ENCODE measurements around the gene PRSS36. TPM values are rescaled to one million over a fixed set of nuclear protein-coding genes. Genes with fewer than 3 reads are reported as not detected.

PRSS36 gene
- total RNA-seq, 1 experiment from 2014 or later, result 0.23 TPM

DNA sequence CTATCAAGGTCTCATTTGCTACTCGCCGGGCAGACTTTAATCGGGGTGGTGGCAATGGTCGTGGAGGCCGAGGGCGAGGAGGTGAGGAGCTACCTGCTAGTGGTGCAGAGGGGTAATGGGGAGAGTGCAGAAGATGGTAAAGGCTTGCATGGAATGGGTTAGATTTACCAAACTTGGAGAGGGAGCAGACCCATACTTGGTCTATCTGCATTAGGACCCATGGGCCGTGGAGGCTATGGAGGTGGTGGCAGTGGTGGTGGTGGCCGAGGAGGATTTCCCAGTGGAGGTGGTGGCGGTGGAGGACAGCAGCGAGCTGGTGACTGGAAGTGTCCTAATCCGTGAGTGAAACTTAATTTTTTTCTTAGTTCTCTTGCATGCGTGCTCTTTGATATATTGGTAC lies 40.2 kb upstream of the PRSS36 start:
- H3K27ac ChIP-seq (ENCODE audit: low read length), result no peak overlapping the region
- TF ChIP-seq SIN3A (IDR thresholded peaks at IDR 0.05; ENCODE audit: borderline replicate concordance, insufficient read depth, low read depth, low read length) (no peak), TCF7L2 (IDR thresholded peaks at IDR 0.05; ENCODE audit: low read depth, low read length) (no peak), POLR2AphosphoS5 (IDR thresholded peaks at IDR 0.05; ENCODE audit: low read depth, low read length) (no peak; the same call in 1 of the 2 replicates)
- TF ChIP-seq, protein P1, sequence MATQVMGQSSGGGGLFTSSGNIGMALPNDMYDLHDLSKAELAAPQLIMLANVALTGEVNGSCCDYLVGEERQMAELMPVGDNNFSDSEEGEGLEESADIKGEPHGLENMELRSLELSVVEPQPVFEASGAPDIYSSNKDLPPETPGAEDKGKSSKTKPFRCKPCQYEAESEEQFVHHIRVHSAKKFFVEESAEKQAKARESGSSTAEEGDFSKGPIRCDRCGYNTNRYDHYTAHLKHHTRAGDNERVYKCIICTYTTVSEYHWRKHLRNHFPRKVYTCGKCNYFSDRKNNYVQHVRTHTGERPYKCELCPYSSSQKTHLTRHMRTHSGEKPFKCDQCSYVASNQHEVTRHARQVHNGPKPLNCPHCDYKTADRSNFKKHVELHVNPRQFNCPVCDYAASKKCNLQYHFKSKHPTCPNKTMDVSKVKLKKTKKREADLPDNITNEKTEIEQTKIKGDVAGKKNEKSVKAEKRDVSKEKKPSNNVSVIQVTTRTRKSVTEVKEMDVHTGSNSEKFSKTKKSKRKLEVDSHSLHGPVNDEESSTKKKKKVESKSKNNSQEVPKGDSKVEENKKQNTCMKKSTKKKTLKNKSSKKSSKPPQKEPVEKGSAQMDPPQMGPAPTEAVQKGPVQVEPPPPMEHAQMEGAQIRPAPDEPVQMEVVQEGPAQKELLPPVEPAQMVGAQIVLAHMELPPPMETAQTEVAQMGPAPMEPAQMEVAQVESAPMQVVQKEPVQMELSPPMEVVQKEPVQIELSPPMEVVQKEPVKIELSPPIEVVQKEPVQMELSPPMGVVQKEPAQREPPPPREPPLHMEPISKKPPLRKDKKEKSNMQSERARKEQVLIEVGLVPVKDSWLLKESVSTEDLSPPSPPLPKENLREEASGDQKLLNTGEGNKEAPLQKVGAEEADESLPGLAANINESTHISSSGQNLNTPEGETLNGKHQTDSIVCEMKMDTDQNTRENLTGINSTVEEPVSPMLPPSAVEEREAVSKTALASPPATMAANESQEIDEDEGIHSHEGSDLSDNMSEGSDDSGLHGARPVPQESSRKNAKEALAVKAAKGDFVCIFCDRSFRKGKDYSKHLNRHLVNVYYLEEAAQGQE (IDR thresholded peaks at IDR 0.05; ENCODE audit: insufficient read depth in 1 of 2, low read depth in 2 of 2, low read length in 1 of 2), result no peak
- TF ChIP-seq, protein P2, sequence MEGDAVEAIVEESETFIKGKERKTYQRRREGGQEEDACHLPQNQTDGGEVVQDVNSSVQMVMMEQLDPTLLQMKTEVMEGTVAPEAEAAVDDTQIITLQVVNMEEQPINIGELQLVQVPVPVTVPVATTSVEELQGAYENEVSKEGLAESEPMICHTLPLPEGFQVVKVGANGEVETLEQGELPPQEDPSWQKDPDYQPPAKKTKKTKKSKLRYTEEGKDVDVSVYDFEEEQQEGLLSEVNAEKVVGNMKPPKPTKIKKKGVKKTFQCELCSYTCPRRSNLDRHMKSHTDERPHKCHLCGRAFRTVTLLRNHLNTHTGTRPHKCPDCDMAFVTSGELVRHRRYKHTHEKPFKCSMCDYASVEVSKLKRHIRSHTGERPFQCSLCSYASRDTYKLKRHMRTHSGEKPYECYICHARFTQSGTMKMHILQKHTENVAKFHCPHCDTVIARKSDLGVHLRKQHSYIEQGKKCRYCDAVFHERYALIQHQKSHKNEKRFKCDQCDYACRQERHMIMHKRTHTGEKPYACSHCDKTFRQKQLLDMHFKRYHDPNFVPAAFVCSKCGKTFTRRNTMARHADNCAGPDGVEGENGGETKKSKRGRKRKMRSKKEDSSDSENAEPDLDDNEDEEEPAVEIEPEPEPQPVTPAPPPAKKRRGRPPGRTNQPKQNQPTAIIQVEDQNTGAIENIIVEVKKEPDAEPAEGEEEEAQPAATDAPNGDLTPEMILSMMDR (IDR thresholded peaks at IDR 0.05), result no peak
- H3K36me3 ChIP-seq (ENCODE audit: control insufficient read depth, insufficient read depth, low read length), result peaks cover 75% of the 10 kb centered on the region
- no peak overlapping the region for H3K4me3 ChIP-seq (ENCODE audit: low read depth in 2 of 2, low read length in 2 of 2)
- DNase-seq (ENCODE audit: low read depth, low spot score), result no peak
- H3K27me3 ChIP-seq (ENCODE audit: control insufficient read depth, insufficient read depth, low read length), result no peaks in the 10 kb centered on the region
- H3K9me3 ChIP-seq (ENCODE audit: control insufficient read depth, insufficient read depth, low read depth, low read length), result no peaks in the 10 kb centered on the region
- POLR2A ChIA-PET, result interaction anchor here (1.1 kb wide), 1 partner anchor 10 kb away, joined by 4 read pairs; the partner anchor contains the start of gene FUS
- intact Hi-C loops (cut with micrococcal nuclease; ENCODE audit: unreplicated experiment) (no loop called here), in situ Hi-C loops (cut with HindIII; ENCODE audit: low pct_unique_long_range_greater_than_20kb, low sequenced_read_pairs) (no loop called here)
- no peak for ATAC-seq
- H3K4me1 ChIP-seq (ENCODE audit: control insufficient read depth, insufficient read depth, low read length), result no peaks in the 10 kb centered on the region
- BruUV-seq (replicated peaks), result no TSS peak
- CTCF ChIA-PET, result interaction anchor here (0.6 kb wide), 1 partner anchor 122 kb away, joined by 3 read pairs; no protein-coding TSS in a partner anchor

DNA sequence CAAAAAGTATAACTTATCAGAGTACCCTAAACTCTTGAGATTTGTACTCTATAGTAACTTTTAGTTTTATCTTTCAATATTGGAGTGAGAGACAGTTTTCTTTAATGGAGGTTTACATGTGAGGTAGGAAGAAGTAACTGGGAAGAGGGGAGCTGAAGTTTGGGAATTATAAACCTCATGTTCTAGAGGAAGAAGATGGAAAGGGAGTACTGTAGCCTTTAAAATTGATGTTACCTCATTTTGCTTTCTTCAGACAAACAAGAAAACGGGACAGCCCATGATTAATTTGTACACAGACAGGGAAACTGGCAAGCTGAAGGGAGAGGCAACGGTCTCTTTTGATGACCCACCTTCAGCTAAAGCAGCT lies 39.5 kb upstream of the PRSS36 start:
- CTCF ChIA-PET, result no interaction called here
- Histone ChIP-seq H3K4me3 (ENCODE audit: low read depth in 2 of 2, low read length in 2 of 2) (no peak overlapping the region), H3K9me3 (ENCODE audit: control insufficient read depth, insufficient read depth, low read depth, low read length) (no peaks in the 10 kb centered on the region), H3K4me1 (ENCODE audit: control insufficient read depth, insufficient read depth, low read length) (no peaks in the 10 kb centered on the region), H3K36me3 (ENCODE audit: control insufficient read depth, insufficient read depth, low read length) (peaks cover 72% of the 10 kb centered on the region), H3K27ac (ENCODE audit: low read length) (no peak overlapping the region), H3K27me3 (ENCODE audit: control insufficient read depth, insufficient read depth, low read length) (no peaks in the 10 kb centered on the region)
- POLR2A ChIA-PET, result interaction anchor here (1.1 kb wide), 1 partner anchor 9 kb away, joined by 4 read pairs; the partner anchor contains the start of gene FUS
- in situ Hi-C loops (cut with HindIII; ENCODE audit: low pct_unique_long_range_greater_than_20kb, low sequenced_read_pairs), result no loop called here
- intact Hi-C loops (cut with micrococcal nuclease; ENCODE audit: unreplicated experiment), result no loop called here
- DNase-seq (ENCODE audit: low read depth, low spot score) (no peak), ATAC-seq (no peak)
- TF ChIP-seq SIN3A (IDR thresholded peaks at IDR 0.05; ENCODE audit: borderline replicate concordance, insufficient read depth, low read depth, low read length) (no peak), POLR2AphosphoS5 (IDR thresholded peaks at IDR 0.05; ENCODE audit: low read depth, low read length) (no peak)
- TF ChIP-seq, protein P2 (IDR thresholded peaks at IDR 0.05), result no peak
- no TSS peak for BruUV-seq (replicated peaks)
